ENCODE data around the gene SAP30BP.

The SAP30BP gene

DNA sequence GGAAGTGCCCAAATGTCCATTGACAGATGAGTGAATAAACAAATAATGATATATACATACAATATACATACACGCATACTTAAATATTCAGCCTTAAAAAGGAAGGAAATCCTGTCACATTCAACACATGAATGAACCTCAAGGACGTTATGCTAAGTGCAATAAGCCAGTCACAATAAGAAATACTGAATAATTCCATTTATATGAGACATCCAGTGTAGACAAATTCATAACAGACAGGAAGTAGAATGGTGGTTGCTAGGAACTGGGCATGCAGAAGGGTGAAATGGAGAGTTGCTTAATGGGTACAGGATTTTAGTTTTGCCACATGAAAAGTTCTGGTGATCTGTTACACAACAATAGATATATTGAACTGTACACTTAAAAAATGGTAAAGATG is 45.3 kb downstream of the SAP30BP start:
- no peak for DNase-seq (ENCODE audit: low read depth in 1 of 2, low spot score in 1 of 2)

- no peak for DNase-seq (ENCODE audit: low read depth in 1 of 2, low spot score in 1 of 2)
These were observed 52.6 kb downstream of the SAP30BP start for GRCh38 chr17:75719732-75720131.

- peak; percentile 4 to 23 for DNase-seq (ENCODE audit: low read depth in 1 of 2, low spot score in 1 of 2)
These were observed 53.7 kb downstream of the SAP30BP start, which contains the start of gene ITGB4 for GRCh38 chr17:75720656-75721462. Gene ITGB4 (plus strand): TSS chr17:75721459. CDS start chr17:75724704, 3,245 bp downstream.

DNA sequence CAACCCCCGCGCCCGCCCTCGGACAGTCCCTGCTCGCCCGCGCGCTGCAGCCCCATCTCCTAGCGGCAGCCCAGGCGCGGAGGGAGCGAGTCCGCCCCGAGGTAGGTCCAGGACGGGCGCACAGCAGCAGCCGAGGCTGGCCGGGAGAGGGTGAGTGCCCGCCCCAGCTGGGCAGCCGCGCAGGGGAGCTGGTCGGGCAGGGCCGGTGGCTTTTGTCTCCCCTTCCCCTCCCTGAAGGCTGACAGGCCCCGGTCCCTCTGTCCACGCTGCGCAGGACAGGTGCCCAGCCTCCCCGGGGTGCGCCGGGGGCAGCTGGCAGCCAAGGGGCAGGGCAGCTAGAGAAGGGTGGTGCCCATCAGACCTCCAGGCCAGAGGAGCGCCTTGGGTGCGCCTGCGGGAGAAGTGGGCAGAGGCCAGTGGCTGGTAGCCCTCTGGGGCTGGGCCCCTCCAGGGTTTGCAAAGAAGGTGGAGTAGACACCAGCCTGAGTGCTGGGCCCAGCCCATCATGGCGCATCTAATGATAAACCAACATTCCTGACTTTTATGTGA is 54.4 kb downstream of the SAP30BP start:
- DNase-seq (ENCODE audit: low read depth in 1 of 2, low spot score in 1 of 2): no peak

GRCh38 chr17:75722076-75722475 is 54.9 kb downstream of the SAP30BP start:
- DNase-seq (ENCODE audit: low read depth in 1 of 2, low spot score in 1 of 2): no peak

GRCh38 chr17:75722542-75723095 is 55.5 kb downstream of the SAP30BP start:
- no peak for DNase-seq (ENCODE audit: low read depth in 1 of 2, low spot score in 1 of 2)

GRCh38 chr17:75723171-75723930 is 56.2 kb downstream of the SAP30BP start:
- no peak for DNase-seq (ENCODE audit: low read depth in 1 of 2, low spot score in 1 of 2)

DNA sequence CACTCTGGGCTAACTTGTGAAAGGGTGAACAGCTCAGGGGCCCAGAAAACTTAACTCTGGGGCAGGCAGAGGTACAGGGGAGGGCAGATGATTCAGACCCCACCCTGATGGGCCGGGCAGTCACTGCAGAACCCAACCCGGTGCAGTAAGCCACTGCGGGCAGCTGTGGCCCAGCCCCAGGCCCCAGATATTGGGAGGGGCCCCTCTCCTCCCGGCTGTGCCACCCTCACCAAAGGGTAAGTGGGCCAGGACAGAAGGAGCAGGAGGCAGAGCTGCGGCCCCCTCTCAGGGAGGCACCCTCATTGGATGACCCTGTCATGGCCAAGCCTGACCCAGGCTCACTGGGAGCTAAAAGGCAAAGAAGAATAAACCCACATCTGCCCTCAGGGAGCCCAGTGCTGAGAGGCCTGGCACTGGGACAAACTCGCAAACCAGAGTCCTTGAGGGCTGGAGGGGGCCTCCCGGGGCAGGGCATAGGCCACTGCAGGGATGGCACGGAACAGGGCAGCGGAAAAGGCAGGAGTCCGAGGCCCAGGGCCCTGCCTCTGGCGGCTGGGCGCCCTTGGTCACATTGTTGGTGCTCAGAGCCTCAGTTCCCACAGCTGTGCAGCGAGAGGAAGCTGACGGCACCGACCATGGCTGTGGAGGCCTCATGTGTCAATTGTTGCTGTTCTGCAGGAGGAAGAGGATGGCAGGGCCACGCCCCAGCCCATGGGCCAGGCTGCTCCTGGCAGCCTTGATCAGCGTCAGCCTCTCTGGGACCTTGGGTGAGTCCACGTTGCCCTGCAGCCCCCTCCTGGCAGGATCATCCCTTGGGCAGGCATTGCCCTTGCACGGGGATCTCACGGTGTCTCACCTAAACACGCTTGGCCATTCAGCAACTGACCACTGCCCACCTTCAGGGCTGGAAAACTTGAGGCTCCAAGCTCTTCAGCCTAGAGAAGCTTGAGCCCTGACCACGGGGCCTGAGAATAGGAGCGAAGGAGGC is 57.2 kb downstream of the SAP30BP start:
- no peak for DNase-seq (ENCODE audit: low read depth in 1 of 2, low spot score in 1 of 2)

DNA sequence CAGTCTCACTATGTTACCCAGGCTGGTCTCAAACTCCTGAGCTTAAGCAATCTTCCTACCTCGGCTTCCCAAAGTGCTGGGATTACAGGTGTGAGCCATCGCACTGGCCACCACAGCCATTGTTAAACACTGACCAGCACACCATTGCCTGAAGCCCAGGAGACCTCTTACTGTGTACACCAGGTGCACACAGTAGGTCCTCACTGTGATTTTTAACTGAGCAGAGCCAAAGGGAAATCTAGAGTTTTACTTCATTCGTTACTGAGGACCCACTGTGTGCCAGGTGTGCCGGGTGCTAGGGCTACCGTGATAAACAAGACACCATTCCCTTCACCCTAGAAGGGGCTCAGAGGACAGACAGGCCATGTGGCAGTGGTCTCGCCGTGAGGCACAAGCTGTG is 58.4 kb downstream of the SAP30BP start:
- DNase-seq (ENCODE audit: low read depth in 1 of 2, low spot score in 1 of 2): no peak

DNA sequence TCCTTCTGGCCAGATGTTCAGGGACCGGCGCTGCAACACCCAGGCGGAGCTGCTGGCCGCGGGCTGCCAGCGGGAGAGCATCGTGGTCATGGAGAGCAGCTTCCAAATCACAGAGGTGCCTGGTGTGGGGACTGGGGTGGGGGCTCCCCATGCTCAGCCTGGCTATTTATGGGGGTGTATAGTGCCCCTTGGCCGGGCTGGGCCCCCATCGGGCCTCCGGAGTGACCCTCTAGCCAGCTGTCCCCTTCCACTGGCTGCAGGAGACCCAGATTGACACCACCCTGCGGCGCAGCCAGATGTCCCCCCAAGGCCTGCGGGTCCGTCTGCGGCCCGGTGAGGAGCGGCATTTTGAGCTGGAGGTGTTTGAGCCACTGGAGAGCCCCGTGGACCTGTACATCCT is 60.3 kb downstream of the SAP30BP start:
- no peak for DNase-seq (ENCODE audit: low read depth in 1 of 2, low spot score in 1 of 2)

GRCh38 chr17:75729351-75729750 is 62.2 kb downstream of the SAP30BP start:
- no peak for DNase-seq (ENCODE audit: low read depth in 1 of 2, low spot score in 1 of 2)

GRCh38 chr17:75730065-75730464 is 62.9 kb downstream of the SAP30BP start:
- DNase-seq (ENCODE audit: low read depth in 1 of 2, low spot score in 1 of 2): no peak

DNA sequence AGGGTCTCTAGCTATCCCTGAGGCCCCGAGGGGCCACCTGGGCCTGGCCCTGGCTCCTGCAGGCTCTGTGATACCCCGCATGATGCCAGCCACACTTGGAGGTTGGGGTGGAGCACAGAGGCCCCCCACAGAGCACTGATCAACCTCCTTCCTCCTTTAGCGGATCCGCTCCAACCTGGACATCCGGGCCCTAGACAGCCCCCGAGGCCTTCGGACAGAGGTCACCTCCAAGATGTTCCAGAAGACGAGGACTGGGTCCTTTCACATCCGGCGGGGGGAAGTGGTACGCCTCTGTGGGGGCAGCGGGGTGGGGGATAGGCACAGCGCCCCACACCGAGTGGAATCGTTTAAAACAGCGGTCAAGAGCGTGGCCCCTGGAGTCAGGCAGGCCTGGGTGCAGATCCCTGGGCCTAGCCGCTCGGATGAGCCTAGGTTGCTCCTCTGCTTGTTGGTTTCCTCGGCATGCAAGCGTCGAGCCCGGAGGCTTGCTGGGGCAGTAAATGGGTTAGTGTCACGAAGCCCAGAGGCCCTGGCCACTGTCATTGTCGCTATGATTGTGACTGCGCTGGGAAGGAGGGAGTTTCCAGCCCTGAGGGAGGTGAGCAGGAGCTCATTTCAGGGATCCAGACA is 64.1 kb downstream of the SAP30BP start:
- DNase-seq (ENCODE audit: low read depth in 1 of 2, low spot score in 1 of 2): no peak

- DNase-seq (ENCODE audit: low read depth in 1 of 2, low spot score in 1 of 2): no peak
These were observed 64.8 kb downstream of the SAP30BP start for GRCh38 chr17:75731716-75732498.

GRCh38 chr17:75733471-75733870 is 66.3 kb downstream of the SAP30BP start:
- no peak for DNase-seq (ENCODE audit: low read depth in 1 of 2, low spot score in 1 of 2)

DNA sequence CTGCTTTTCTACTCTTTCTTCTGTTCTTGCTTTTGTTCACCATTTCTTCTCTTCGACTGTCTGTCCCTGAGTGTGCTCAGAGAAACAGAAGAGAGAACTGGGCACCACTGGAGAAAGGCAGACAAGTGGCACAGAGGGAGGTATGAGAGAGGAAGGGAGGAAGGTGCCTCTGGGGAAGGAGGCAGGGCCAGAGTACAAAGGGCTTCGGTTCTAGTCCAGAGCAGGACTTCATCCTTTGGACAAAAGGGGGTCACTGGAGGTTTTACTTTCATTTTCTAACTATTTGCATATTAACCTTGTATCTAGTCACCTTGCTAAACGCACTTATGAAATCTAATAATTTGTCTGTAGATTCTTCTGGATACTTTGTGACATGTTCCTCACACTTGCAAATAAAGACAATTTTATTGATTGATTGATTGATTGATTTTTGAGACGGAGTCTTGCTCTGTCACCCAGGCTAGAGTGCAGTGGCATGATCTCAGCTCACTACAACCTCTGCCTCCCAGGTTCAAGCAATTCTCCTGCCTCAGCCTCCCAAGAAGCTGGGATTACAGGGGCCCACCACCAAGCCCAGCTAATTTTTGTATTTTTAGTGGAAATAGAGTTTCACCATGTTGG is 67.6 kb downstream of the SAP30BP start:
- no peak for DNase-seq (ENCODE audit: low read depth in 1 of 2, low spot score in 1 of 2)

DNA sequence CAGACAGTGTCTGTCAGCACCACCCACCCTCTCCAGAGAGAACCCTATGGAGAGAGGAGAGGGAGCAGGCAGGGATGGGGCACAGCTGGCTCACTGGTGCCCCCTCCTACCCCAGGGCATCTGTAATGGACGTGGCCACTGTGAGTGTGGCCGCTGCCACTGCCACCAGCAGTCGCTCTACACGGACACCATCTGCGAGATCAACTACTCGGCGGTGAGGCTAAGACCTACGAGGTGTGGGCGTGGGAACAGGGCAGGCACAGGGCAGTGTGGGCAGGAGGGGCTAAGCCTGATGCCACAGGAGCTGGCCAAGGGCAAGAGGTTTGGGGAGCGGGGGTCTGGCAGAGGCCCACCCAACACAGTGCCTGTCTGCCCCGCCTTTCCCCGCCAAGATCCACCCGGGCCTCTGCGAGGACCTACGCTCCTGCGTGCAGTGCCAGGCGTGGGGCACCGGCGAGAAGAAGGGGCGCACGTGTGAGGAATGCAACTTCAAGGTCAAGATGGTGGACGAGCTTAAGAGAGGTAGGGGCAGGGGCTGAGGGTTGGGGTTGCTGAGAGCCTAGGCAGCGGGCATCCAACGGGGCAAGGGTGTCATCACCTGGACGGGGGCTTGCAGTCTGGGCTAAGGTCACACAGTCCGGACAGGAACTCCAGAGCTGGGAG is 69.2 kb downstream of the SAP30BP start:
- no peak for DNase-seq (ENCODE audit: low read depth in 1 of 2, low spot score in 1 of 2)
